HepG2 (cell line): ENCODE data around the gene ACTL7B. TPM values are rescaled to one million over a fixed set of nuclear protein-coding genes. Genes with fewer than 3 reads are reported as not detected.
"Not testable (repeated sequence)": the region's sequence is repeated elsewhere in the genome, so short reads cannot be mapped to it uniquely, and the experiment has no call there.

Source experiments
- CREM ChIP-seq, 2 experiments: sonication (generic) in 1 of 2; formaldehyde crosslinking in 1 of 2; IDR thresholded peaks; 2 replicates each; pipeline versions ENCODE4 v1.4.0 to v1.6.1; 2016 to 2020; ENCODE audit warnings: antibody characterized with exemption in 1 of 2, mild to moderate bottlenecking in 1 of 2, missing genetic modification reagents in 1 of 2
- EP300 ChIP-seq, 3 experiments: sonication (generic) in 1 of 3; formaldehyde crosslinking in 1 of 3; IDR thresholded peaks; 2 replicates each; pipeline versions ENCODE4 v1.5.1 to v1.6.1; 2011 to 2020; ENCODE audit warnings: low read depth in 2 of 3, low read length in 2 of 3, borderline replicate concordance in 1 of 3, improper control_type of control experiment in 1 of 3, mild to moderate bottlenecking in 1 of 3, missing genetic modification reagents in 1 of 3, moderate library complexity in 1 of 3
- FOXA3 ChIP-seq: IDR thresholded peaks from 2 replicates; pipeline ENCODE4 v1.6.1; 2016; ENCODE audit warnings: missing genetic modification reagents, missing compliant biosample characterization
- FOXJ3 ChIP-seq: sonication (generic); formaldehyde crosslinking; IDR thresholded peaks from 2 replicates; pipeline ENCODE4 v1.4.0; 2020; ENCODE audit warnings: missing genetic modification reagents, mild to moderate bottlenecking, borderline replicate concordance
- HOXA3 ChIP-seq: sonication (generic); formaldehyde crosslinking; IDR thresholded peaks from 2 replicates; pipeline ENCODE4 v1.5.0; 2020; ENCODE audit warnings: missing genetic modification reagents
- LCORL ChIP-seq, 2 experiments: fragments of 450-650 bp in 1 of 2; sonication (generic) in 1 of 2; formaldehyde crosslinking in 1 of 2; IDR thresholded peaks; 2 replicates each; pipeline versions ENCODE4 v1.5.0 to v1.6.1; 2017 to 2020; ENCODE audit warnings: antibody characterized with exemption in 1 of 2, missing genetic modification reagents in 1 of 2
- PPARG ChIP-seq: conservative IDR thresholded peaks from 2 replicates; pipeline ENCODE4 v1.6.1; 2016; ENCODE audit warnings: missing biosample characterization, missing genetic modification reagents
- RXRB ChIP-seq: IDR thresholded peaks from 2 replicates; pipeline ENCODE4 v1.6.1; 2016; ENCODE audit warnings: borderline replicate concordance, missing genetic modification reagents, missing compliant biosample characterization
- SOX6 ChIP-seq, 2 experiments: fragments of 450-650 bp in 1 of 2; sonication (generic) in 1 of 2; formaldehyde crosslinking in 1 of 2; IDR thresholded peaks; 2 replicates each; pipeline versions ENCODE4 v1.4.0 to v1.6.1; 2017 to 2020; ENCODE audit warnings: antibody characterized with exemption in 1 of 2, mild to moderate bottlenecking in 1 of 2, missing genetic modification reagents in 1 of 2
- YEATS4 ChIP-seq: sonication (generic); formaldehyde crosslinking; IDR thresholded peaks from 2 replicates; pipeline ENCODE4 v1.4.0; 2020; ENCODE audit warnings: missing genetic modification reagents, borderline replicate concordance
- ZBTB38 ChIP-seq: sonication (generic); formaldehyde crosslinking; IDR thresholded peaks from 2 replicates; pipeline ENCODE4 v1.5.1; 2020; ENCODE audit warnings: mild to moderate bottlenecking, missing genetic modification reagents
- ZMYM3 ChIP-seq: sonication (generic); formaldehyde crosslinking; IDR thresholded peaks from 2 replicates; pipeline ENCODE4 v1.5.1; 2020; ENCODE audit warnings: mild to moderate bottlenecking, missing genetic modification reagents
- ZNF770 ChIP-seq: sonication (generic); formaldehyde crosslinking; IDR thresholded peaks from 2 replicates; pipeline ENCODE4 v1.5.0; 2020; ENCODE audit warnings: mild to moderate bottlenecking, missing genetic modification reagents
- polyA plus RNA-seq, 8 experiments: library from polyadenylated mRNA; depleted of rRNA in 3 of 8; stranded (reverse) in 7 of 8; unstranded in 1 of 8; fragments of >200 nt; fragmentation: Illumina TruSeq in 4 of 8; extraction: Trizol in 4 of 8; gene quantifications; 2 replicates each; pipeline versions ENCODE4 v1.2.1 to v1.2.3, GENCODE V29; 2011 to 2016; ENCODE audit warnings: low read depth in 4 of 8, missing spikeins in 1 of 8, mixed read lengths in 1 of 8; ENCODE audit not compliant: insufficient read depth in 1 of 8
- total RNA-seq, 5 experiments: library from RNA; depleted of rRNA; stranded (reverse); fragments of >200 nt; fragmentation: Illumina TruSeq; extraction: Trizol; gene quantifications; 2 replicates each; pipeline ENCODE4 v1.2.3, GENCODE V29; 2016; ENCODE audit warnings: low read depth in 1 of 5

The ACTL7B gene
- total and polyA plus RNA-seq, 2 of the 13 experiments (the other 11 are each of a cell fraction or from before 2014, with no cell fraction given) = 0.07 to 0.11 TPM

GRCh38 chr9:108899023-108899695 is 43.4 kb upstream of the ACTL7B start (continued):
- TF ChIP-seq EP300 (IDR thresholded peaks at IDR 0.05; ENCODE audit: low read depth in 2 of 2, low read length in 2 of 2) (peak in 1 of 2 experiments; percentile 34; a peak in 2 of 4 replicates), PPARG (peak; percentile 46; the same call in 1 of the 2 replicates), ZBTB38 (CRISPR knock-in tag) (peak; percentile 38; the same call in 1 of the 2 replicates), FOXJ3 (CRISPR knock-in tag) (0 out of 2 replicates have a peak, but pooled peaks have one; percentile 42), ZNF770 (CRISPR knock-in tag) (peak; percentile 95), SOX6 (CRISPR knock-in tag; IDR thresholded peaks at IDR 0.05) (peak; percentile 21; the same call in 1 of the 2 replicates), LCORL (CRISPR knock-in tag; IDR thresholded peaks at IDR 0.05) (0 out of 2 replicates have a peak, but pooled peaks have one; percentile 36), HOXA3 (peak; percentile 31; the same call in 1 of the 2 replicates), RXRB (CRISPR knock-in tag) (peak; percentile 41; the same call in 1 of the 2 replicates), CREM (IDR thresholded peaks at IDR 0.05) (0 out of 2 replicates have a peak, but pooled peaks have one; percentile 18), ZMYM3 (CRISPR knock-in tag) (peak; percentile 77), YEATS4 (CRISPR knock-in tag) (0 out of 2 replicates have a peak, but pooled peaks have one; percentile 22), FOXA3 (CRISPR knock-in tag) (0 out of 2 replicates have a peak, but pooled peaks have one; percentile 33)
- TF ChIP-seq EP300 (CRISPR knock-in tag; IDR thresholded peaks at IDR 0.05; ENCODE audit: borderline replicate concordance); SOX6 (IDR thresholded peaks at IDR 0.05); LCORL (IDR thresholded peaks at IDR 0.05); CREM (CRISPR knock-in tag; IDR thresholded peaks at IDR 0.05): not testable (repeated sequence)
